ENCODE results near the gene TKTL2.

DNA sequence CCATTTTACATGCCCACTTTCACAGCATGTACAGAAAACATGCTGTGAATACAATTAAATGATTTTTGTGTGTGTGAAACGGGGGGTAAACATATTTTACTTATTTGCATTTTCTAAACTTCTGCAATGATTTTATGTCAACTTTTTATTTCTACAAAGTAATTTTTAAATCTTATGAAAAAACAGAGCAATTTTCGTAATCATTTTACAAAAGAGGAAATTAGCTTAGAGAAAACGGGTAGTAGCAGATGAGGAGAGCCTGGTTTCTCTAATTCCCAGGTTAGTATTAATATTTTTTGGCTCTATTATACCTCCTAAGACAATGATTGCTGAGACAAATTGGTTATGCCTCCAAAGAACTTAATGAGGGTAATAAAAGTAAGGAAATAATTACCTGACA is 3.2 kb downstream of the TKTL2 start:
- TF ChIP-seq, protein P1, sequence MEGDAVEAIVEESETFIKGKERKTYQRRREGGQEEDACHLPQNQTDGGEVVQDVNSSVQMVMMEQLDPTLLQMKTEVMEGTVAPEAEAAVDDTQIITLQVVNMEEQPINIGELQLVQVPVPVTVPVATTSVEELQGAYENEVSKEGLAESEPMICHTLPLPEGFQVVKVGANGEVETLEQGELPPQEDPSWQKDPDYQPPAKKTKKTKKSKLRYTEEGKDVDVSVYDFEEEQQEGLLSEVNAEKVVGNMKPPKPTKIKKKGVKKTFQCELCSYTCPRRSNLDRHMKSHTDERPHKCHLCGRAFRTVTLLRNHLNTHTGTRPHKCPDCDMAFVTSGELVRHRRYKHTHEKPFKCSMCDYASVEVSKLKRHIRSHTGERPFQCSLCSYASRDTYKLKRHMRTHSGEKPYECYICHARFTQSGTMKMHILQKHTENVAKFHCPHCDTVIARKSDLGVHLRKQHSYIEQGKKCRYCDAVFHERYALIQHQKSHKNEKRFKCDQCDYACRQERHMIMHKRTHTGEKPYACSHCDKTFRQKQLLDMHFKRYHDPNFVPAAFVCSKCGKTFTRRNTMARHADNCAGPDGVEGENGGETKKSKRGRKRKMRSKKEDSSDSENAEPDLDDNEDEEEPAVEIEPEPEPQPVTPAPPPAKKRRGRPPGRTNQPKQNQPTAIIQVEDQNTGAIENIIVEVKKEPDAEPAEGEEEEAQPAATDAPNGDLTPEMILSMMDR (IDR thresholded peaks at IDR 0.05), result no peak
- TF ChIP-seq EZH2 (IDR thresholded peaks at IDR 0.05), result no peak
